ENCODE measurements around the gene IL2RG.

- TF ChIP-seq EZH2 (IDR thresholded peaks at IDR 0.05; ENCODE audit: borderline replicate concordance, insufficient read depth, low read depth, low read length, poor library complexity, severe bottlenecking), result no peak
- no peak for TF ChIP-seq CTCF (IDR thresholded peaks at IDR 0.05)
Observed at GRCh38 chrX:71158603-71159002, 47.2 kb upstream of the IL2RG start.

Measured in B cell (primary cell).